TTC549 (cell line): Measurements from ENCODE around the gene ADAMTS14.

ENCODE experiments used
- FAIRE-seq: peaks from 2 replicates; lab custom pipeline; 2012; peaks lifted over from hg19 to GRCh38; lab: Jason Lieb, UNC

Gene ADAMTS14

GRCh38 chr10:70786799-70787415 lies 114.6 kb downstream of the ADAMTS14 start:
- FAIRE-seq: no peak

GRCh38 chr10:70791386-70792039 lies 119.2 kb downstream of the ADAMTS14 start:
- no peak for FAIRE-seq

GRCh38 chr10:70795613-70796012 lies 123.3 kb downstream of the ADAMTS14 start:
- no peak for FAIRE-seq

GRCh38 chr10:70797840-70798239 lies 125.5 kb downstream of the ADAMTS14 start:
- no peak for FAIRE-seq

- no peak for FAIRE-seq
Observed at GRCh38 chr10:70799124-70799523, 126.8 kb downstream of the ADAMTS14 start.

GRCh38 chr10:70801854-70802253 lies 129.5 kb downstream of the ADAMTS14 start:
- no peak for FAIRE-seq

- no peak for FAIRE-seq
Observed at GRCh38 chr10:70803775-70804420, 131.6 kb downstream of the ADAMTS14 start.

GRCh38 chr10:70804421-70804808 lies 132.1 kb downstream of the ADAMTS14 start:
- no peak for FAIRE-seq

- no peak for FAIRE-seq
Observed at GRCh38 chr10:70805619-70806215, 133.4 kb downstream of the ADAMTS14 start.

- no peak for FAIRE-seq
Observed at GRCh38 chr10:70806841-70807240, 134.5 kb downstream of the ADAMTS14 start.

- no peak for FAIRE-seq
Observed at GRCh38 chr10:70807556-70807955, 135.2 kb downstream of the ADAMTS14 start.

- no peak for FAIRE-seq
Observed at GRCh38 chr10:70809011-70809611, 136.8 kb downstream of the ADAMTS14 start.

- FAIRE-seq: no peak
Observed at GRCh38 chr10:70809726-70810125, 137.4 kb downstream of the ADAMTS14 start.

- no peak for FAIRE-seq
Observed at GRCh38 chr10:70810967-70811366, 138.7 kb downstream of the ADAMTS14 start.

GRCh38 chr10:70811881-70812280 lies 139.6 kb downstream of the ADAMTS14 start:
- FAIRE-seq: no peak
